CD4-positive, CD25-positive, alpha-beta regulatory T cell (primary cell): ENCODE data around the gene ERCC6. TPM values are rescaled to one million over a fixed set of nuclear protein-coding genes. Genes with fewer than 3 reads are reported as not detected.

Experiments used
- ATAC-seq, 2 donors: fragments of 150-1000 bp; cut with Tn5 transposase; one replicate each; pipeline ENCODE4 v1.10.0; 2021; ENCODE audit warnings: low read depth in 2 of 2, moderate number of reproducible peaks in 2 of 2, moderate library complexity in 1 of 2
- DNase-seq, 3 donors: peaks; one replicate each; pipeline versions ENCODE4 v3.0.0 to v3.0.0-alpha.2; 2012 to 2022; ENCODE audit warnings: mixed read lengths in 1 of 3
- H3K27ac ChIP-seq: one replicate; pipeline ENCODE4 v1.7.0; 2013; ENCODE audit warnings: mild to moderate bottlenecking, low read length; ENCODE audit not compliant: insufficient read depth, poor library complexity, severe bottlenecking
- H3K27me3 ChIP-seq: one replicate; pipeline ENCODE4 v1.7.0; 2013; ENCODE audit warnings: low read length; ENCODE audit not compliant: control insufficient read depth, insufficient read depth
- H3K36me3 ChIP-seq: one replicate; pipeline ENCODE4 v1.7.0; 2013; ENCODE audit warnings: mild to moderate bottlenecking, low read length, moderate library complexity; ENCODE audit not compliant: control insufficient read depth, insufficient read depth
- H3K4me1 ChIP-seq: 2 replicates; pipeline ENCODE4 v1.7.0; 2013; ENCODE audit warnings: mild to moderate bottlenecking, low read length; ENCODE audit not compliant: insufficient read depth, control insufficient read depth, poor library complexity, severe bottlenecking
- H3K4me3 ChIP-seq: one replicate; pipeline ENCODE4 v1.7.0; 2013; ENCODE audit warnings: low read depth, mild to moderate bottlenecking, low read length, moderate library complexity
- H3K9me3 ChIP-seq, 2 experiments: 1 replicate in 1 of 2; 2 replicates in 1 of 2; pipeline ENCODE4 v1.7.0; 2013; ENCODE audit warnings: low read length in 2 of 2, mild to moderate bottlenecking in 1 of 2, moderate library complexity in 1 of 2; ENCODE audit not compliant: control insufficient read depth in 2 of 2
- H3K27ac Mint-ChIP-seq, 3 donors: one replicate each; pipeline ENCODE4 v1.8.0; 2020 to 2022; ENCODE audit warnings: mild to moderate bottlenecking in 3 of 3, mixed read lengths in 3 of 3, moderate library complexity in 2 of 3
- H3K27me3 Mint-ChIP-seq: one replicate; pipeline ENCODE4 v1.8.0; 2022; ENCODE audit warnings: mild to moderate bottlenecking, mixed read lengths
- H3K36me3 Mint-ChIP-seq: one replicate; pipeline ENCODE4 v1.8.0; 2020; ENCODE audit warnings: mixed read lengths
- H3K4me1 Mint-ChIP-seq, 4 donors: one replicate each; pipeline ENCODE4 v1.8.0; 2020 to 2022; ENCODE audit warnings: mixed read lengths in 4 of 4, mild to moderate bottlenecking in 1 of 4
- H3K4me3 Mint-ChIP-seq, 4 donors: one replicate each; pipeline ENCODE4 v1.8.0; 2020 to 2022; ENCODE audit warnings: mild to moderate bottlenecking in 4 of 4, mixed read lengths in 4 of 4, moderate library complexity in 3 of 4
- H3K9me3 Mint-ChIP-seq, 7 donors: one replicate each; pipeline ENCODE4 v1.8.0; 2020 to 2022; ENCODE audit warnings: mixed read lengths in 7 of 7, mild to moderate bottlenecking in 3 of 7, moderate library complexity in 2 of 7
- polyA plus RNA-seq, 4 donors: library from polyadenylated mRNA; unstranded; fragments of 300-500 nt; fragmentation: Illumina TruSeq; gene quantifications; one replicate each; pipeline ENCODE4 v1.2.3, GENCODE V29; 2021
- total RNA-seq: library from RNA; stranded (reverse); gene quantifications from one replicate; pipeline ENCODE4 v1.2.3, GENCODE V29; 2022

ERCC6 gene
- total and polyA plus RNA-seq, 5 donors from 2014 or later = 8.9 to 59.9 (median 14.3) TPM

- H3K27ac ChIP-seq = no peak overlapping the region
- no peaks in the 10 kb centered on the region for H3K4me1 ChIP-seq
- ATAC-seq (no peak), DNase-seq (no peak)
- H3K9me3 ChIP-seq = peaks cover 0 to 5% of the 10 kb centered on the region in 2 experiments
- H3K36me3 ChIP-seq = no peaks in the 10 kb centered on the region
- no peak overlapping the region for H3K4me3 ChIP-seq
- no peak overlapping the region for H3K27ac Mint-ChIP-seq
- peaks cover 48% of the 10 kb centered on the region for H3K27me3 Mint-ChIP-seq
- H3K4me1 Mint-ChIP-seq = no peaks in the 10 kb centered on the region
- no peaks in the 10 kb centered on the region for H3K36me3 Mint-ChIP-seq
- peaks cover 18% of the 10 kb centered on the region for H3K27me3 ChIP-seq
- peaks cover 0 to 13% (median 3%) of the 10 kb centered on the region in 7 donors for H3K9me3 Mint-ChIP-seq
- H3K4me3 Mint-ChIP-seq = no peak overlapping the region
Measured at GRCh38 chr10:49559476-49559875, 20.6 kb upstream of the ERCC6 start.

- Mint-ChIP-seq H3K4me1 (no peaks in the 10 kb centered on the region), H3K36me3 (no peaks in the 10 kb centered on the region), H3K4me3 (no peak overlapping the region), H3K27ac (no peak overlapping the region), H3K27me3 (peaks cover 51% of the 10 kb centered on the region), H3K9me3 (peaks cover 0 to 13% (median 3%) of the 10 kb centered on the region in 7 donors)
- peaks cover 0 to 5% of the 10 kb centered on the region in 2 experiments for H3K9me3 ChIP-seq
- ATAC-seq (no peak), DNase-seq (no peak)
- H3K4me1 ChIP-seq = no peaks in the 10 kb centered on the region
- H3K4me3 ChIP-seq = no peak overlapping the region
- peaks cover 15% of the 10 kb centered on the region for H3K27me3 ChIP-seq
- no peaks in the 10 kb centered on the region for H3K36me3 ChIP-seq
- no peak overlapping the region for H3K27ac ChIP-seq
Measured at GRCh38 chr10:49558190-49558589, 19.3 kb upstream of the ERCC6 start.

- Histone ChIP-seq H3K4me1 (no peaks in the 10 kb centered on the region), H3K4me3 (no peak overlapping the region), H3K36me3 (no peaks in the 10 kb centered on the region), H3K9me3 (peaks cover 0 to 5% of the 10 kb centered on the region in 2 experiments), H3K27ac (no peak overlapping the region), H3K27me3 (peaks cover 12% of the 10 kb centered on the region)
- ATAC-seq (no peak), DNase-seq (no peak)
- peaks cover 54% of the 10 kb centered on the region for H3K27me3 Mint-ChIP-seq
- no peaks in the 10 kb centered on the region for H3K36me3 Mint-ChIP-seq
- H3K27ac Mint-ChIP-seq = no peak overlapping the region
- H3K9me3 Mint-ChIP-seq = peaks cover 0 to 13% (median 3%) of the 10 kb centered on the region in 7 donors
- no peak overlapping the region for H3K4me3 Mint-ChIP-seq
- no peaks in the 10 kb centered on the region for H3K4me1 Mint-ChIP-seq
Measured at GRCh38 chr10:49557681-49558080, 18.8 kb upstream of the ERCC6 start.

DNA sequence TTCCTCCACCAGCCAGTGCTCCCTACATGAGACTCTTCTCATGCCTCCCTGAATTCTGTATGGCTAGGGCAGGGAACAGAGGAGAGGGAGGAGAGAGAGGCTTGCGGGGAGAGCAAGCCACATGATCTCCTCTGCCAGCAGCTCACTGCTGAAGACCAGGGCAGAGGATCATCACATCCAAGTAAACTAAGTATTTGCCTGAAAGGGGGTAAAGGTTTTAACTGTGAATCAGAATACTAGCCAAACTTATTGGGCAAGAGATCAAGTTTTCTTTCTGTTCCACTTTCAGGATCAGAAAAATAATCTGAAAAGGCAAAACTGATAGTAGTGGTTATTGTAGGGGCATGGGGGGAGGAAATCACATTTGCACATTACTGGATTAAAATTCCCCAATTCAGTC, 17.8 kb upstream of the ERCC6 start:
- Histone ChIP-seq H3K27me3 (peaks cover 11% of the 10 kb centered on the region), H3K27ac (no peak overlapping the region), H3K4me3 (no peak overlapping the region), H3K9me3 (peaks cover 0 to 5% of the 10 kb centered on the region in 2 experiments), H3K36me3 (no peaks in the 10 kb centered on the region), H3K4me1 (no peaks in the 10 kb centered on the region)
- H3K36me3 Mint-ChIP-seq = no peaks in the 10 kb centered on the region
- no peak for DNase-seq
- ATAC-seq = no peak
- no peak overlapping the region for H3K27ac Mint-ChIP-seq
- no peaks in the 10 kb centered on the region for H3K4me1 Mint-ChIP-seq
- H3K9me3 Mint-ChIP-seq = peaks cover 0 to 13% (median 3%) of the 10 kb centered on the region in 7 donors
- H3K27me3 Mint-ChIP-seq = peaks cover 59% of the 10 kb centered on the region
- no peak overlapping the region for H3K4me3 Mint-ChIP-seq

GRCh38 chr10:49552277-49552676, 13.4 kb upstream of the ERCC6 start:
- H3K27ac Mint-ChIP-seq = no peak overlapping the region
- Histone ChIP-seq H3K27me3 (peaks cover 7% of the 10 kb centered on the region), H3K4me1 (no peaks in the 10 kb centered on the region), H3K27ac (no peak overlapping the region), H3K4me3 (no peak overlapping the region), H3K9me3 (peaks cover 0 to 5% of the 10 kb centered on the region in 2 experiments), H3K36me3 (no peaks in the 10 kb centered on the region)
- no peak for DNase-seq
- H3K36me3 Mint-ChIP-seq = no peaks in the 10 kb centered on the region
- no peak for ATAC-seq
- H3K9me3 Mint-ChIP-seq = peaks cover 0 to 13% (median 3%) of the 10 kb centered on the region in 7 donors
- no peaks in the 10 kb centered on the region for H3K4me1 Mint-ChIP-seq
- H3K4me3 Mint-ChIP-seq = no peak overlapping the region
- peaks cover 47% of the 10 kb centered on the region for H3K27me3 Mint-ChIP-seq

DNA sequence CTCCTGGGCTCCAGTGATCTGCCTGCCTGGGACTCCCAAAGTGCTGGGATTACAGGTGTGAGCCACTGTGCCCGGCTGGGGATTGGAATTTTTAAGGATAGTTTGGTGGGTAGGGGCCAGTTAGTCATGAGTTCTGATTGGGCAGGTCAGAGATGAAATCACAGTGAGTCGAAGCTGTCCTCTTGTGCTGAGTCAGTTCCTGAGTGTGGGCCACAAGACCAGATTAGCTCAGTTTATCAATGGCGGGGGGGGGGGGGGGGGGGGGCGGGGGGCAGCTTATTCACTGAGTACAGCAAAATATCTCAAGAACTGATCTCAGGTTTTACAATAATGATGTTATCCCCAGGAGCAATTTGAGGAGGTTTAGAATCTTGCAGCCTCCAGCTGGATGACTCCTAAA, 11.6 kb upstream of the ERCC6 start:
- peaks cover 7% of the 10 kb centered on the region for H3K27me3 ChIP-seq
- H3K27me3 Mint-ChIP-seq = peaks cover 47% of the 10 kb centered on the region
- H3K4me1 Mint-ChIP-seq = no peaks in the 10 kb centered on the region
- H3K4me3 ChIP-seq = no peak overlapping the region
- no peak overlapping the region for H3K4me3 Mint-ChIP-seq
- H3K36me3 ChIP-seq = no peaks in the 10 kb centered on the region
- no peak overlapping the region for H3K27ac ChIP-seq
- no peaks in the 10 kb centered on the region for H3K4me1 ChIP-seq
- peaks cover 4% of the 10 kb centered on the region for H3K36me3 Mint-ChIP-seq
- H3K27ac Mint-ChIP-seq = no peak overlapping the region
- ATAC-seq = no peak
- H3K9me3 ChIP-seq = peaks cover 0 to 2% of the 10 kb centered on the region in 2 experiments
- H3K9me3 Mint-ChIP-seq = peaks cover 0 to 6% (median 2%) of the 10 kb centered on the region in 7 donors
- no peak for DNase-seq

DNA sequence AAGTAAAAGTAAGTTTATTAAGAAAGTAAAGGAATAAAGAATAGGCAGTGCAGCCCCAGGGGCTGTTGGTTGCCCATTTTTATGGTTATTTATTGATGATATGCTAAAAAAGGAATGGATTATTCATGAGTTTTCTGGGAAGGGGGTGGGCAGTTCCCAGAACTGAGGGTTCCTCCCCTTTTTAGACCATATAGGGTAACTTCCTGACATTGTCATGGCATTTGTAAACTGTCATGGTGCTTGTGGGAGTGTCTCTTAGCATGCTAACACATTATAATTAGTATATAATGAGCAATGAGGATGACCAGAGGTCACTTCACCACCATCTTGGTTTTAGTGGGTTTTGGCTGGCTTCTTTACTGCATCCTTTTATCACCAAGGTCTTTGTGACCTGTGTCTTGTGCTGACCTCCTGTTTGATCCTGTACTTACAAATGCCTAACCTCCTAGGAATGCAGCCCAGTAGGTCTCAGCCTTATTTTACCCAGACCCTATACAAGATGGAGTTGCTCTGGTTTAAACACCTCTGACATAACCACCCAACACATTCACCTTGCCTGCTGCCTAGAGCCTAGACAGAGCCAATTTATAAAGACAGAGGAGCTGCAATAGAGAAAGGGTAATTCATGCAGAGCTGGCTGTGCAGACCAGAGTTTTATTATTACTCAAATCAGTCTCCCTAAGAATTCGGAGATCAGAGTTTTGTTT, 10.9 kb upstream of the ERCC6 start:
- H3K4me1 Mint-ChIP-seq = no peaks in the 10 kb centered on the region
- peaks cover 4% of the 10 kb centered on the region for H3K36me3 Mint-ChIP-seq
- peaks cover 5% of the 10 kb centered on the region for H3K27me3 ChIP-seq
- H3K9me3 ChIP-seq = peaks cover 2 to 6% of the 10 kb centered on the region in 2 experiments
- no peaks in the 10 kb centered on the region for H3K4me1 ChIP-seq
- H3K27ac Mint-ChIP-seq = no peak overlapping the region
- H3K4me3 ChIP-seq = no peak overlapping the region
- peaks cover 0 to 8% (median 0%) of the 10 kb centered on the region in 7 donors for H3K9me3 Mint-ChIP-seq
- no peak overlapping the region for H3K4me3 Mint-ChIP-seq
- no peaks in the 10 kb centered on the region for H3K36me3 ChIP-seq
- H3K27ac ChIP-seq = no peak overlapping the region
- H3K27me3 Mint-ChIP-seq = peaks cover 41% of the 10 kb centered on the region
- ATAC-seq (no peak), DNase-seq (no peak)

- Histone ChIP-seq H3K27me3 (peaks cover 2% of the 10 kb centered on the region), H3K27ac (no peak overlapping the region), H3K9me3 (peaks cover 2 to 10% of the 10 kb centered on the region in 2 experiments), H3K36me3 (no peaks in the 10 kb centered on the region), H3K4me3 (no peak overlapping the region), H3K4me1 (peaks cover 10% of the 10 kb centered on the region)
- no peak overlapping the region for H3K27ac Mint-ChIP-seq
- ATAC-seq (no peak), DNase-seq (no peak)
- peaks cover 4% of the 10 kb centered on the region for H3K36me3 Mint-ChIP-seq
- H3K4me1 Mint-ChIP-seq = peaks cover 4 to 12% (median 8%) of the 10 kb centered on the region in 4 donors
- peaks cover 0 to 9% (median 0%) of the 10 kb centered on the region in 7 donors for H3K9me3 Mint-ChIP-seq
- H3K27me3 Mint-ChIP-seq = peaks cover 30% of the 10 kb centered on the region
- H3K4me3 Mint-ChIP-seq = no peak overlapping the region
Measured at GRCh38 chr10:49543604-49544003, 4.7 kb upstream of the ERCC6 start.
